ENCODE results near the gene IFT81. TPM values are rescaled to one million over a fixed set of nuclear protein-coding genes. Genes with fewer than 3 reads are reported as not detected.

The IFT81 gene
- total and polyA plus RNA-seq, 2 of the 13 experiments (the other 11 are each of a cell fraction or from before 2014, with no cell fraction given) = 4.2 to 13.0 TPM

GRCh38 chr12:110109037-110109836 is 14.9 kb upstream of the IFT81 start (continued):
- TF ChIP-seq ZBTB33 (CRISPR knock-in tag; IDR thresholded peaks at IDR 0.05) = peak; percentile 36; the same call in 1 of the 2 replicates
- no peak for TF ChIP-seq FLYWCH1 (CRISPR knock-in tag; IDR thresholded peaks at IDR 0.05)
- TF ChIP-seq BCL6 (CRISPR knock-in tag; IDR thresholded peaks at IDR 0.05) = peak; percentile 50
- peak; percentile 44; the same call in 1 of the 2 replicates for TF ChIP-seq ZNF788 (CRISPR knock-in tag; IDR thresholded peaks at IDR 0.05; ENCODE audit: borderline replicate concordance)
- peak; percentile 89; the same call in 1 of the 2 replicates for TF ChIP-seq ZNF3 (CRISPR knock-in tag; IDR thresholded peaks at IDR 0.05)
- no peak; the same call in 1 of the 2 replicates for TF ChIP-seq TCF7 (IDR thresholded peaks at IDR 0.05; ENCODE audit: low read depth)
- TF ChIP-seq SNAPC5 (CRISPR knock-in tag; IDR thresholded peaks at IDR 0.05; ENCODE audit: borderline replicate concordance) = no peak
- TF ChIP-seq HINFP (CRISPR knock-in tag; IDR thresholded peaks at IDR 0.05; ENCODE audit: low read depth) = no peak
- no peak for TF ChIP-seq ZNF263 (CRISPR knock-in tag; IDR thresholded peaks at IDR 0.05)
- TF ChIP-seq SRY (CRISPR knock-in tag; IDR thresholded peaks at IDR 0.05) = no peak; the same call in 1 of the 2 replicates
- peak; percentile 49; the same call in 1 of the 2 replicates for TF ChIP-seq ZNF772 (CRISPR knock-in tag; IDR thresholded peaks at IDR 0.05)
- no peak for TF ChIP-seq MTA3 (CRISPR knock-in tag; IDR thresholded peaks at IDR 0.05)
- no peak for TF ChIP-seq BATF2 (CRISPR knock-in tag; IDR thresholded peaks at IDR 0.05)
- TF ChIP-seq MIER3 (CRISPR knock-in tag; IDR thresholded peaks at IDR 0.05; ENCODE audit: borderline replicate concordance) = peak; percentile 37; the same call in 1 of the 2 replicates
- no peak for TF ChIP-seq ZBTB34 (CRISPR knock-in tag; IDR thresholded peaks at IDR 0.05)
- TF ChIP-seq FOXP1 (IDR thresholded peaks at IDR 0.05) = peak; percentile 82
- peak; percentile 63 for TF ChIP-seq FOXP1 (CRISPR knock-in tag; IDR thresholded peaks at IDR 0.05)
- TF ChIP-seq KLF16 (CRISPR knock-in tag; IDR thresholded peaks at IDR 0.05) = peak in 1 of 2 experiments; percentile 62; a peak in 2 of 4 replicates
- TF ChIP-seq SRF (IDR thresholded peaks at IDR 0.05; ENCODE audit: low read depth, low read length) = peak; percentile 100
- peak; percentile 55 for TF ChIP-seq ATF7 (IDR thresholded peaks at IDR 0.05)
- no peak; the same call in 1 of the 2 replicates for TF ChIP-seq ATF7 (CRISPR knock-in tag; IDR thresholded peaks at IDR 0.05)
- TF ChIP-seq YY1 (IDR thresholded peaks at IDR 0.05; ENCODE audit: insufficient read depth, insufficient replicate concordance, low read depth, low read length) = peak; percentile 22
- TF ChIP-seq ZNF20 (CRISPR knock-in tag; IDR thresholded peaks at IDR 0.05) = no peak
- TF ChIP-seq ZNF337 (CRISPR knock-in tag; IDR thresholded peaks at IDR 0.05; ENCODE audit: borderline replicate concordance, low read depth) = no peak

All from HepG2 (cell line).